ENCODE results near the gene ERMARD. TPM values are rescaled to one million over a fixed set of nuclear protein-coding genes. Genes with fewer than 3 reads are reported as not detected.
A peak's percentile ranks its signal among the peaks of the same experiment; 100 is the strongest.

ERMARD gene
- total and polyA plus RNA-seq, 4 donors: 10.3 to 72.8 (median 22.1) TPM

DNA sequence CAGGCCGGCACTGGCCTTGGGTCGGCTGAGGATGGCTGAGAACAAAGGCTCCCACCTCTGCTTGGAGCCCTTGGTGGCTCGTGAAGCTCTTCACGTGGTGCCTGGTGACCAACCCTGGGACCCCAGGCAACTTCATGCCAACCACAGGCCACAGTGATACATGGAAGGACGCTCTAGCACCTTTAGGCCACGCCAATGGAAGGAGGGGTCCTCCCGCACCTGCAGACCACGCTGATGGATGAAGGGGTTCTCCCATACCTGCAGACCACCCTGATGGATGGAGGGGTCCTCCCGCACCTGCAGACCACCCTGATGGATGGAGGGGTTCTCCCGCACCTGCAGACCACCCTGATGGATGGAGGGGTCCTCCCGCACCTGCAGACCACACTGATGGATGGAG lies 62.5 kb downstream of the ERMARD start:
- no peak overlapping the region for H3K27ac ChIP-seq (ENCODE audit: low read depth in 1 of 2, low read length in 2 of 2)
- no peaks in the 10 kb centered on the region for H3K4me1 ChIP-seq (ENCODE audit: control insufficient read depth in 1 of 2, insufficient read depth in 2 of 2, low read length in 2 of 2)
- intact Hi-C loops (cut with DNase I): no loop called here
- ATAC-seq (ENCODE audit: low FRiP score): no peak
- H3K9me3 ChIP-seq (ENCODE audit: control insufficient read depth, low read length): no peaks in the 10 kb centered on the region
- no peaks in the 10 kb centered on the region for H3K27me3 ChIP-seq (ENCODE audit: control insufficient read depth in 1 of 2, insufficient read depth in 2 of 2, low read length in 1 of 2)
- WGBS, 2 donors: 90 to 93% methylated on average over 11 of the region's 11 CpGs
- no peak overlapping the region for H3K4me3 ChIP-seq (ENCODE audit: low read length in 2 of 2)
- no peaks in the 10 kb centered on the region for H3K36me3 ChIP-seq (ENCODE audit: control insufficient read depth in 1 of 2, insufficient read depth in 2 of 2, low read length in 1 of 2)
- no peak for DNase-seq

DNA sequence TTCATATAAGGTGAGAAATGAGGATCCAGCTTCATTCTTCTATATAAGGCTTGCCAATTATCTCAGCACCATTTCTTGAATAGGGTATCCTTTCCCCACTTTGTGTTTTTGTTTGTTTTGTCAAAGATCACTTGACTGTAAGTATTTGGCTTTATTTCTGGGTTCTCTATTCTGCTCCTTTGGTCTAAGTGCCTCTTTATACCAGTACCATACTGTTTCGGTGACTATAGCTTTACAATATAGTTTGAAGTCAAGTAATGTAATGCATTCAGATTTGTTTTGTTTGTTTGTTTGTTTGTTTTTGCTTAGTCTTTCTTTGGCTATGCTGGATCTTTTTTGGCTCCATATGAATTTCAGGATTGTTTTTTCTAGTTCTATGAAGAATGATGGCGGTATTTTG lies 64.6 kb downstream of the ERMARD start:
- Histone ChIP-seq H3K27me3 (ENCODE audit: control insufficient read depth in 1 of 2, insufficient read depth in 2 of 2, low read length in 1 of 2) (no peaks in the 10 kb centered on the region), H3K36me3 (ENCODE audit: control insufficient read depth in 1 of 2, insufficient read depth in 2 of 2, low read length in 1 of 2) (no peaks in the 10 kb centered on the region), H3K27ac (ENCODE audit: low read depth in 1 of 2, low read length in 2 of 2) (no peak overlapping the region), H3K4me1 (ENCODE audit: control insufficient read depth in 1 of 2, insufficient read depth in 2 of 2, low read length in 2 of 2) (no peaks in the 10 kb centered on the region), H3K9me3 (ENCODE audit: control insufficient read depth, low read length) (no peaks in the 10 kb centered on the region), H3K4me3 (ENCODE audit: low read length in 2 of 2) (no peak overlapping the region)
- WGBS, 2 donors: 94 to 96% methylated on average over 2 of the region's 2 CpGs
- no peak for ATAC-seq (ENCODE audit: low FRiP score)
- intact Hi-C loops (cut with DNase I): no loop called here
- no peak for DNase-seq

DNA sequence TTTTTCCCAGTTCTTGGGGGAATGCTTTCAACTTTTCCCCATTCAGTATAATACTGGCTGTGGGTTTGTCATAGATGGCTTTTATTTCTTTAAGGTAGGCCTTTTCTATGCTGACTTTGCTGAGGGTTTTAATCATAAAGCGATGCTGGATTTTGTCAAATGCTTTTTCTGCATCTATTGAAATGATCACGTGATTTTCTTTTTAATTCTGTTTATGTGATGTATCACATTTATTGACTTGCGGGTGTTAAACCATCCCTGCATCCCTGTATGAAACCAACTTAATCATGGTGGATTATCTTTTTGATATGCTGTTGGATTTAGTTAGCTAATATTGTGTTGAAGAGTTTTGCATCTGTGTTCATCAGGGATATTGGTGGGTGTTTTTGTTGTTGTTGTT lies 65.6 kb downstream of the ERMARD start:
- Histone ChIP-seq H3K4me1 (ENCODE audit: control insufficient read depth in 1 of 2, insufficient read depth in 2 of 2, low read length in 2 of 2) (no peaks in the 10 kb centered on the region), H3K36me3 (ENCODE audit: control insufficient read depth in 1 of 2, insufficient read depth in 2 of 2, low read length in 1 of 2) (no peaks in the 10 kb centered on the region), H3K4me3 (ENCODE audit: low read length in 2 of 2) (no peak overlapping the region), H3K27me3 (ENCODE audit: control insufficient read depth in 1 of 2, insufficient read depth in 2 of 2, low read length in 1 of 2) (no peaks in the 10 kb centered on the region), H3K27ac (ENCODE audit: low read depth in 1 of 2, low read length in 2 of 2) (no peak overlapping the region), H3K9me3 (ENCODE audit: control insufficient read depth, low read length) (no peaks in the 10 kb centered on the region)
- intact Hi-C loops (cut with DNase I): no loop called here
- ATAC-seq (ENCODE audit: low FRiP score) (no peak), DNase-seq (no peak)
- 77 to 84% methylated on average over 3 of the region's 3 CpGs for WGBS, 2 donors

GRCh38 chr6:169820358-169820757 lies 68.9 kb downstream of the ERMARD start:
- Histone ChIP-seq H3K4me1 (ENCODE audit: control insufficient read depth in 1 of 2, insufficient read depth in 2 of 2, low read length in 2 of 2) (no peaks in the 10 kb centered on the region), H3K9me3 (ENCODE audit: control insufficient read depth, low read length) (no peaks in the 10 kb centered on the region), H3K27ac (ENCODE audit: low read depth in 1 of 2, low read length in 2 of 2) (no peak overlapping the region), H3K27me3 (ENCODE audit: control insufficient read depth in 1 of 2, insufficient read depth in 2 of 2, low read length in 1 of 2) (no peaks in the 10 kb centered on the region), H3K36me3 (ENCODE audit: control insufficient read depth in 1 of 2, insufficient read depth in 2 of 2, low read length in 1 of 2) (no peaks in the 10 kb centered on the region), H3K4me3 (ENCODE audit: low read length in 2 of 2) (no peak overlapping the region)
- intact Hi-C loops (cut with DNase I): no loop called here
- 64 to 65% methylated on average over 2 of the region's 2 CpGs for WGBS, 2 donors
- no peak for DNase-seq
- ATAC-seq (ENCODE audit: low FRiP score): no peak

- H3K36me3 ChIP-seq (ENCODE audit: control insufficient read depth in 1 of 2, insufficient read depth in 2 of 2, low read length in 1 of 2): no peaks in the 10 kb centered on the region
- H3K9me3 ChIP-seq (ENCODE audit: control insufficient read depth, low read length): peaks cover 2% of the 10 kb centered on the region
- no peaks in the 10 kb centered on the region for H3K4me1 ChIP-seq (ENCODE audit: control insufficient read depth in 1 of 2, insufficient read depth in 2 of 2, low read length in 2 of 2)
- 77 to 84% methylated on average over 9 of the region's 9 CpGs for WGBS, 2 donors
- H3K27me3 ChIP-seq (ENCODE audit: control insufficient read depth in 1 of 2, insufficient read depth in 2 of 2, low read length in 1 of 2): no peaks in the 10 kb centered on the region
- H3K4me3 ChIP-seq (ENCODE audit: low read length in 2 of 2): no peak overlapping the region
- DNase-seq (peak in 1 of 2 donors; percentile 27), ATAC-seq (ENCODE audit: low FRiP score) (no peak)
- intact Hi-C loops (cut with DNase I): no loop called here
- no peak overlapping the region for H3K27ac ChIP-seq (ENCODE audit: low read depth in 1 of 2, low read length in 2 of 2)
Measured at GRCh38 chr6:169824021-169824420, 72.6 kb downstream of the ERMARD start.

DNA sequence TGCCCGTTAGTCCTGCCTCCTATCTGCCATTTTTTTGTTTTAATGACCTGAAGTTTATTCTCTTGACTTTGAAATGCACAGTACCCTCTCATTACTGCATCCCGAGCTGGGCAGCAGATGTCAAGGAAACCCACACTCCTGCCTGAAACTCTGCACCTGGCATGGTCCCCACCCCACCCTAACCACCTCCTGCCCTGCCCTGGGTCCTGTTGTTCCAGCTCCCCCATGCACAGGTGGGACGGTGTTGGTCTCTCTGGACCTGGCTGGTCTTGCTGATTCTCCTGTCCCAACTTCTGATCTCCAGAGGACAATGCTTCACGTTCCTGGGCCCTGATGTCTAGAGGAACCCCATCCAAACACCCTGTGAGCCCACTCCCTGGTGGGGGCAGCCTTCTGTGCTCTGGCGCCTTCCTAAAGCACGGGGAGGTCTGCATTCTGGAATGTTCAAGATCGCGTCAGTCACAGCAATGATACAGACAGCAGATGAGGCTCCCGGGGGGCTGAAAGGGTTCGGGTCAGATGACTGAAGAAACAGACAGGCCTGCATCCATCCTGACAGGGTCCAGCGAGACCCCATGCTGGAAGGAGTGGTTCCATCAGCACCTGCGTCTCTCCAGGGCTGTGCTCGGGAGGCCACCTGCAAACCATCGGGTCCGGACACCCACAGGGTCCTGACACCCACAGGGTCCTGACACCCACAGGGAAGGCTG lies 73.6 kb downstream of the ERMARD start:
- Histone ChIP-seq H3K9me3 (ENCODE audit: control insufficient read depth, low read length) (peaks cover 2% of the 10 kb centered on the region), H3K36me3 (ENCODE audit: control insufficient read depth in 1 of 2, insufficient read depth in 2 of 2, low read length in 1 of 2) (no peaks in the 10 kb centered on the region), H3K27ac (ENCODE audit: low read depth in 1 of 2, low read length in 2 of 2) (no peak overlapping the region), H3K4me3 (ENCODE audit: low read length in 2 of 2) (no peak overlapping the region), H3K4me1 (ENCODE audit: control insufficient read depth in 1 of 2, insufficient read depth in 2 of 2, low read length in 2 of 2) (no peaks in the 10 kb centered on the region), H3K27me3 (ENCODE audit: control insufficient read depth in 1 of 2, insufficient read depth in 2 of 2, low read length in 1 of 2) (no peaks in the 10 kb centered on the region)
- 87 to 88% methylated on average over 15 of the region's 15 CpGs for WGBS, 2 donors
- DNase-seq (peak in 1 of 2 donors; percentile 55), ATAC-seq (ENCODE audit: low FRiP score) (no peak)
- intact Hi-C loops (cut with DNase I): no loop called here

DNA sequence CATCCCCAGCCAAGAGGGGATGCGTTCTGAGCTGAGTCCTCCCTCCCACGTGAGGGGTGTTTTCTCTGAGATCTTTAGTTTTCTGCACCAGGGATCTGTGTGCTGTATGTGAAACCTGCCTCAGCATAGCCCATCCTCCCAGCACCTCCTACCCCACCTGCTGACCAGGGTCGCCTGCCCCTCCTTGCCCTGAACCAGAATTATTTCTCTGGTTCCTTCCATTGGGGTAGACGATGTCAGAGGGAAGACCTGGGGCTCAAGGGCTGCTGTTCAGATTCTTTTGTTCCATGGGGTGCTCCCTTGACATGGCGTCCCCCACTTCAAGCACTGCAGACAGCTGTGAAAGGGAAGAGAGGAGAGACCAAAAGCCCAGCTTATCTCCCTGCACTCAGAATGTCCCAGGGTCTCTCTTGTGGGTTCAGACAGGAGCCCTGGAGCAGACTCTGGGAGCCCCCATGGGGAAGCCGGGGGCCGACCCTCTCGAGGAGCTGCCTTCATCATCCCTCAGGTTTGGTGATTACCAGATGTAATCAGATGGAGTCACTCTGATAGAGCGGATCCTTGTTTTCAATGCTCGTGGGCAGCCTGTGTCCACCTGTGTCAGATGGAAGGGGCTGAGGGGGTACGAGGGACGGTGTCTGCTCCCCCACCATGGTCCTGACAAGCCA lies 74.3 kb downstream of the ERMARD start:
- H3K36me3 ChIP-seq (ENCODE audit: control insufficient read depth in 1 of 2, insufficient read depth in 2 of 2, low read length in 1 of 2): no peaks in the 10 kb centered on the region
- ATAC-seq (ENCODE audit: low FRiP score) (no peak), DNase-seq (peak in 1 of 2 donors; percentile 55)
- WGBS, 2 donors: 87 to 89% methylated on average over 12 of the region's 12 CpGs
- intact Hi-C loops (cut with DNase I): no loop called here
- H3K4me3 ChIP-seq (ENCODE audit: low read length in 2 of 2): no peak overlapping the region
- H3K4me1 ChIP-seq (ENCODE audit: control insufficient read depth in 1 of 2, insufficient read depth in 2 of 2, low read length in 2 of 2): no peaks in the 10 kb centered on the region
- H3K9me3 ChIP-seq (ENCODE audit: control insufficient read depth, low read length): peaks cover 2% of the 10 kb centered on the region
- no peak overlapping the region for H3K27ac ChIP-seq (ENCODE audit: low read depth in 1 of 2, low read length in 2 of 2)
- no peaks in the 10 kb centered on the region for H3K27me3 ChIP-seq (ENCODE audit: control insufficient read depth in 1 of 2, insufficient read depth in 2 of 2, low read length in 1 of 2)

DNA sequence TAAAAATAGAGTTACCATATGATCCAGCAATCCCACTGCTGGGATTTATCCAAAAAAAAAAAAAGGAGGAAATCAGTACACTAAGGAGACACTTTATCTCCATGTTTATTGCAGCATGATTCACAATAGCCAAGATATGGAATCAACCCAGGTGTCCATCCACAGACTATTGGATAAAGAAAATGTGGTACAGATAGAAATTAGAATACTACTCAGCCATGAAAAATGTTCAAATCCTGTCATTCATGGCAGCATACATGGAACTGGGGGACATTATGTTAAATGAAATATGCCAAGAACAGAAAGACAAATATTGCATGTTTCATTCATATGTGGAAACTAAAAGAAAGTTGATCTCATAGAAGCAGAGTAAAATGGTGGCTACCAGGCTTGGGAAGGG lies 75.3 kb downstream of the ERMARD start:
- no peaks in the 10 kb centered on the region for H3K36me3 ChIP-seq (ENCODE audit: control insufficient read depth in 1 of 2, insufficient read depth in 2 of 2, low read length in 1 of 2)
- H3K27ac ChIP-seq (ENCODE audit: low read depth in 1 of 2, low read length in 2 of 2): no peak overlapping the region
- no peak for ATAC-seq (ENCODE audit: low FRiP score)
- no peaks in the 10 kb centered on the region for H3K4me1 ChIP-seq (ENCODE audit: control insufficient read depth in 1 of 2, insufficient read depth in 2 of 2, low read length in 2 of 2)
- no peaks in the 10 kb centered on the region for H3K27me3 ChIP-seq (ENCODE audit: control insufficient read depth in 1 of 2, insufficient read depth in 2 of 2, low read length in 1 of 2)
- intact Hi-C loops (cut with DNase I): no loop called here
- H3K4me3 ChIP-seq (ENCODE audit: low read length in 2 of 2): no peak overlapping the region
- DNase-seq: no peak
- peaks cover 2% of the 10 kb centered on the region for H3K9me3 ChIP-seq (ENCODE audit: control insufficient read depth, low read length)

DNA sequence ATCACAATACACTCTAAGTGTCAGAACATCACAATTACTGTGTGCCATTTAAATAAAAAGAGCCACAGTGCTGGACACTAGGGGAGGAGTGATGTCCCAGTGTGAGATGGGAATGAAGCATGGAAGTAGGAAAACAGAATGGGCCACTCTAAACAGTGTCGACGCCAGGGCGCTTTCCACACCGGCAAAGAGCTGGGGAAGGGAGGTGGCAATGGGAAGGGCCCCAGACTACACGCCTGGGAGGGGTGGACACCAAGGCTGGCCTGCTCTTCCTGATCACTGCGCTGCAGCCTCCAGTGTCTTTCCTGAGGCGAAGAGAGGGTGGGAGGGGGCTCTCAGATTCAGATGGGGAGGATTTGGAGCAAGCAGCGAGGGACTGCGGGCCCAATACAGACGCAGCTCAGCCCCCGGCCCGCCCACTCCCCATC lies 75.9 kb downstream of the ERMARD start:
- DNase-seq: peak in 1 of 2 donors; percentile 34
- 48 to 54% methylated on average over 11 to 12 of the region's 12 CpGs for WGBS, 2 donors

More for the DNA sequence above, 75.9 kb downstream of the ERMARD start:
- intact Hi-C loops (cut with DNase I): no loop called here
- Histone ChIP-seq H3K4me3 (ENCODE audit: low read length in 2 of 2) (no peak overlapping the region), H3K9me3 (ENCODE audit: control insufficient read depth, low read length) (peaks cover 2% of the 10 kb centered on the region), H3K27me3 (ENCODE audit: control insufficient read depth in 1 of 2, insufficient read depth in 2 of 2, low read length in 1 of 2) (no peaks in the 10 kb centered on the region), H3K36me3 (ENCODE audit: control insufficient read depth in 1 of 2, insufficient read depth in 2 of 2, low read length in 1 of 2) (no peaks in the 10 kb centered on the region), H3K4me1 (ENCODE audit: control insufficient read depth in 1 of 2, insufficient read depth in 2 of 2, low read length in 2 of 2) (no peaks in the 10 kb centered on the region), H3K27ac (ENCODE audit: low read depth in 1 of 2, low read length in 2 of 2) (no peak overlapping the region)
- no peak for ATAC-seq (ENCODE audit: low FRiP score)

Data from aorta (tissue), 5 donors.